DND-41 (cell line): ENCODE results near the gene RHOH.

Experiments used
- EZH2 ChIP-seq: IDR thresholded peaks from 3 replicates; pipeline ENCODE4 v1.6.1; 2012; ENCODE audit warnings: borderline replicate concordance, low read depth, mild to moderate bottlenecking, moderate library complexity, low read length, inconsistent platforms; ENCODE audit not compliant: severe bottlenecking
- TF ChIP-seq, protein P1 (sequence below): IDR thresholded peaks from 2 replicates; pipeline ENCODE4 v1.5.1; 2012; ENCODE audit warnings: borderline replicate concordance, low read length, moderate library complexity, mild to moderate bottlenecking; ENCODE audit not compliant: poor library complexity, severe bottlenecking; ENCODE audit errors: extremely low read depth

DNA sequence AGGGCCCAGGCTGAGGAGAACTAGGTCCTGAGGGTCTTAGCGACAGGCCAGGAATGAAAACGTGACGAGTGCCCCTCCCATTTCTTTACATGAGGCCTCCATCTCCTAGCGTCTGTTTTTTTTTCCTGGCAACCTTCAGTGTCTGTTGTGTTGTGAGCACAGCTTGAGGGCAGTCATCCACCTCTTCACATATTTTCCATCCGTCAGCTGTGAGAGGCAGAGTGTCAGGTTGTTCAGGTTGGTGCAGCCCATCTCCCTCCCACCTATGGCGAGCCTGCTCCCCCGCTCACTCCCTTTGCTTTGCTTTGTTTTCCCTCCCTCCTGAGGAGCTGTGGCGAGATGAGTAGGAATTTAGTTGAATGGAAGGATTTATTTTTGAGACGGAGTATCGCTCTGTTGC lies 86.6 kb downstream of the RHOH start:
- TF ChIP-seq, protein P1, sequence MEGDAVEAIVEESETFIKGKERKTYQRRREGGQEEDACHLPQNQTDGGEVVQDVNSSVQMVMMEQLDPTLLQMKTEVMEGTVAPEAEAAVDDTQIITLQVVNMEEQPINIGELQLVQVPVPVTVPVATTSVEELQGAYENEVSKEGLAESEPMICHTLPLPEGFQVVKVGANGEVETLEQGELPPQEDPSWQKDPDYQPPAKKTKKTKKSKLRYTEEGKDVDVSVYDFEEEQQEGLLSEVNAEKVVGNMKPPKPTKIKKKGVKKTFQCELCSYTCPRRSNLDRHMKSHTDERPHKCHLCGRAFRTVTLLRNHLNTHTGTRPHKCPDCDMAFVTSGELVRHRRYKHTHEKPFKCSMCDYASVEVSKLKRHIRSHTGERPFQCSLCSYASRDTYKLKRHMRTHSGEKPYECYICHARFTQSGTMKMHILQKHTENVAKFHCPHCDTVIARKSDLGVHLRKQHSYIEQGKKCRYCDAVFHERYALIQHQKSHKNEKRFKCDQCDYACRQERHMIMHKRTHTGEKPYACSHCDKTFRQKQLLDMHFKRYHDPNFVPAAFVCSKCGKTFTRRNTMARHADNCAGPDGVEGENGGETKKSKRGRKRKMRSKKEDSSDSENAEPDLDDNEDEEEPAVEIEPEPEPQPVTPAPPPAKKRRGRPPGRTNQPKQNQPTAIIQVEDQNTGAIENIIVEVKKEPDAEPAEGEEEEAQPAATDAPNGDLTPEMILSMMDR = no peak
- TF ChIP-seq EZH2 = no peak
